T1000 (cell line): ENCODE measurements around the gene LACTBL1.
"Not testable (repeated sequence)": the region's sequence is repeated elsewhere in the genome, so short reads cannot be mapped to it uniquely, and the experiment has no call there.

Experiments used
- DNase-seq: peaks from one replicate; lab custom pipeline; 2025; ENCODE audit warnings: mixed read lengths; lab: John Stamatoyannopoulos, UW

Gene LACTBL1

GRCh38 chr1:22972760-22973159, at the start of gene LACTBL1:
LACTBL1 (minus strand) TSS chr1:22972866; CDS start chr1:22972316, 550 bp downstream.
- no peak for DNase-seq

DNA sequence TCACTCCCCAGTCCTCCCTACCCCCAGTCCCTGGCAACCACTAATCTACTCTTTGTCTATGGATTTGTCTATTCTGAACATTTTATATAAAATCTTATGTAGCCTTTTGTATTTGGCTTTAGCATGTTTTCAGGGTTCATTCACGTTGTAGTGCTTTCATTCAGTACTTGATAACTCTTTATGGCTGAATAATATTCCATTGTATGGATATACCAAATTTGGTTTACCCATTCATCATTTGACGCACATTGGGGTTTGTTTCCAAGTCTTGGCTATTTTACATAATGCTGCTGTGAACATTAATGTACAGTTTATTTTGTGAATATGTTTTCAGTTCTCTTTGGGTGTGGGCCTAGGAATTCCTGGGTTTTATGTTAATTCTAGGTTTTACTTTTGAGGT, 49.2 kb upstream of the LACTBL1 start:
- DNase-seq: no peak

- DNase-seq: no peak
Measured at GRCh38 chr1:23020706-23021405, 48.2 kb upstream of the LACTBL1 start.

DNA sequence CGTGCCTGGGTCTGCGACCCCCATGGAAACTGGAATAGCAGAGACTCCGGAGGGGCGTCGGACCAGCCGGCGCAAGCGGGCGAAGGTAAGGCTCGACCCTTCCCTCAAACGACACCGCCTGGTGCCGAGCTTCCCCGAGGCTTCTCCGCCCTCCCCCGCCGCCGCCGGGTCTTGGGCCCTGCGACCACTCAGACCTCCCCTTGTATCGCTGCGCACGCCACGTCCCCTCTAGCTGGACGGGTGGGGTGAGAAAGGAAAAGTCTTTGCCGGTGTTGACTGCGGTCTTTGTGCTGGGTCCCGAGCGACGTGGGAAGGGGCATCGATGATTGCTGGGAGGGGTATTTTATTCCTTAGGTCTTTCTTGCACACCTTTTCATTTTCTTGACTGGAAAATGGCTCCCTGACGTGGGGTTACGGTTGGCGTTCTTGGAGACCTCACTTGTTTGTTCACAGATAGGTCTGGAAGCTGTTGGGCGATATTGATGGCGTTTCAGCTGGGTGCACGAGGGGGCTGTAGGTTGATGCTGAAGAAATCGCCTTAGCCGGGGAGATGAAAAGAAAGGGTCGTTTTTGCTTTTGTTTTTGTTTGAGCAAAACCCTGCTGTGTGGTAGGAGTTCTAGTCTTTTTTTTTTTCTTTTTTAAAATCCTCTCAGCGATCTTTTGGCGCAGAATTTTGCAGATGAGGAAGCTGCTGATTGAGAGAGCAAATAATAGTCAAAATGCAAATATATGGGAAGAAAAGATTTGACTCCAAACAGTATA, 47.4 kb upstream of the LACTBL1 start:
- DNase-seq: no peak

DNA sequence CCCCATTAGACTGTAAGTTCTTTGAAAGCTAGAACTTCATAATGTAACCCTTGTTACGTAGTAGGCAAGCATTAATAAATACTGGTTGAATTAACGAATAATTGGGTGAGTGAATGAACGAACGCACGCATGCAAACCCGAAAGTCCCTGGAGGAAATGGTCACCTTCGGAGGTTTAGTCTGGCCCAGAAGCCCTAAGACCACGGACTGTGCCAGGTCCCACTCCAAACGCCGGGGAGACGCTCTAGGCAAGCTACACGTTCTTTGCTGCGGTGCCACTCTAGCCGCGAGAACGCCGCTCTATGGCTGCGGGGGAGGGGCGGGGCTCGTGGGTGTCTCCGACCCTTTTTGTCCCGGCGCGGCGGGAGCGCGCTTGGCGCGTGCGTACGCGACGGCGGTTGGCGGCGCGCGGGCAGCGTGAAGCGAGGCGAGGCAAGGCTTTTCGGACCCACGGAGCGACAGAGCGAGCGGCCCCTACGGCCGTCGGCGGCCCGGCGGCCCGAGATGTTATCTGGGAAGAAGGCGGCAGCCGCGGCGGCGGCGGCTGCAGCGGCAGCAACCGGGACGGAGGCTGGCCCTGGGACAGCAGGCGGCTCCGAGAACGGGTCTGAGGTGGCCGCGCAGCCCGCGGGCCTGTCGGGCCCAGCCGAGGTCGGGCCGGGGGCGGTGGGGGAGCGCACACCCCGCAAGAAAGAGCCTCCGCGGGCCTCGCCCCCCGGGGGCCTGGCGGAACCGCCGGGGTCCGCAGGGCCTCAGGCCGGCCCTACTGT, 46.6 kb upstream of the LACTBL1 start, which contains the start of gene KDM1A:
Gene KDM1A, plus strand, starts transcription at position 375 of the 769 bp plus-strand sequence. Its CDS starts 129 bp downstream, at position 504.
- peak; percentile 95 for DNase-seq

DNA sequence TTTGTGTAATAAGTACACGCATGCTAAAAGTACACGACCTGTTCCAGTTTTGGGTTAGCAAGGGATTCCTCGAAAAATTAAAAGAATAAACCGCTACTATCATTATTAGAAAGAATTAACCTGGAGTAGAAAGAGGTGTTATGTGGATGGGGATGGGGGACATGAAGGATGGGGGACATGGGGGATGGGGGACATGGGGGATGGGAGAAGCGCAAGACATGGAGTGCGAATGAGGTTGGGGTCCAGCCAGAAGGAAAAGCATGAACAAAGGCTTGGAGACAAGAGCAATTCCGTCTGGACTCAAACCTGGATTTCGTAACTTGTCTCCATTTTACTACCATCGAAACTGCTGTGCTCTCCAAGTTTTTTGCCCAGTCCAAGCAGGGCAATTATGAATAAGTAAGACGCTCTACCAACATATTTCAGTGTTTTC, 46.0 kb upstream of the LACTBL1 start:
- no peak for DNase-seq

GRCh38 chr1:23013657-23014056, 41.0 kb upstream of the LACTBL1 start:
- DNase-seq: no peak

GRCh38 chr1:23010025-23010424, 37.4 kb upstream of the LACTBL1 start:
- not testable (repeated sequence) for DNase-seq

- DNase-seq: no peak
Measured at GRCh38 chr1:23008901-23009300, 36.2 kb upstream of the LACTBL1 start.

DNA sequence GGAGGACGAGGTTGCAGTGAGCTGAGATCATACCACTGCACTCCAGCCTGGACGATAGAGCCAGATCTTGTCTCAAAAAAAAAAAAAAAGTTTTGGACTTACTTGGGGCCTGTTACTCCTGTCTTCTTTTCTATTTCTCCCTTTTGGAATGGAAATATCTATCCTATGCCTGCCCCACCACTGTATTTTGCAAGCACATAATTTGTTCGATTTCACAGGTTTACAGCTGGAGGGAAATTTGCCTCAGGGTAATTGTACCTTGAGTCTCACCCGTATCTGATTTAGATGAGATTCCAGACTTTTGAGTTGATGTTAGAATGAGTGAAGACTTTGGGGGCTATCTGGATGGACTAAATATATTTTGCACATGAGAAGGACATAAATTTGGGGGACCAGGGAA, 34.4 kb upstream of the LACTBL1 start:
- no peak for DNase-seq

- not testable (repeated sequence) for DNase-seq
Measured at GRCh38 chr1:23004769-23005168, 32.1 kb upstream of the LACTBL1 start.

- no peak for DNase-seq
Measured at GRCh38 chr1:23004112-23004511, 31.4 kb upstream of the LACTBL1 start.

DNA sequence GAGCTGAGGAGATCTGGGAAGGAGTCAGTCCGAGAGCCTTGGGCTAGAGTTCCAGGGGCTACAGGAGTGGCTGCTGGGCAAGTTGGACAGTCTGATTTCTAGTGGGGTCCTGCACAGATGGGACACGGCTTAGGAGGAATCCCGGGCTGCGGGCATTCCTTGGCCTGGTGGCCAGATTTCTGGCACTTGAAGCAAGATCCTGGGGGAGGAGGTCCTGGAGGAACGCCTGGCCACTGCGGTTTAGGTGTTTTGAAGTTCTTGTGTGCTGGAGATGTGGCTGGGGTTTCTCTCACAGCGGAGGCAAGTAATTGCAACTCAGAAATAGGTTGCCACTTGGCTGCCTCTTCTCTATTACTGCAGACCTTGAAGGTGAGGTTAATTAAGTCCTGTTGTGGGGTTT, 29.6 kb upstream of the LACTBL1 start:
- DNase-seq: not testable (repeated sequence)

DNA sequence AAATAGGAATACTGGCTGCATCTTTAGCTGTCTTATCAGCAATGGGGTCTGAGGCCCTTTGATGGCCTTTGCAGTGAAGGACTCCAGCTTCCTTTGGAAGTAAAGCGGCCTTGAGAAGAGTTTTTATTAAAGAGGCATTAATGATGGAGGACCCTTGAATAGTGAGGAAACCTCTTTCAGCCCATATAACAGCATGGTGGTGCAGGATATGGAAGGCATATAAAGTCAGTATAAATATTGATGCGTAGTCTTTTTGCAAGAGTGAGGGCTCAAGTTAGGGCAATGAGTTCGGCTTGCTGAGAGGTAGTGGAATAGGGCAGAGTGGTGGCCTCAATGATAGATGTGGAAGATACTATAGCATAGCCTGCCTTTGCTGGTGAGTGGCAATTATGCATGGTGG, 27.5 kb upstream of the LACTBL1 start:
- DNase-seq: not testable (repeated sequence)

- DNase-seq: not testable (repeated sequence)
Measured at GRCh38 chr1:22997528-22997927, 24.9 kb upstream of the LACTBL1 start.

- no peak for DNase-seq
Measured at GRCh38 chr1:22995774-22996173, 23.1 kb upstream of the LACTBL1 start.

GRCh38 chr1:22993220-22993795, 20.6 kb upstream of the LACTBL1 start:
- not testable (repeated sequence) for DNase-seq

- DNase-seq: not testable (repeated sequence)
Measured at GRCh38 chr1:22992384-22992783, 19.7 kb upstream of the LACTBL1 start.

GRCh38 chr1:22983944-22984343, 11.3 kb upstream of the LACTBL1 start:
- no peak for DNase-seq

GRCh38 chr1:22980471-22980790, 7.8 kb upstream of the LACTBL1 start:
- DNase-seq: not testable (repeated sequence)

DNA sequence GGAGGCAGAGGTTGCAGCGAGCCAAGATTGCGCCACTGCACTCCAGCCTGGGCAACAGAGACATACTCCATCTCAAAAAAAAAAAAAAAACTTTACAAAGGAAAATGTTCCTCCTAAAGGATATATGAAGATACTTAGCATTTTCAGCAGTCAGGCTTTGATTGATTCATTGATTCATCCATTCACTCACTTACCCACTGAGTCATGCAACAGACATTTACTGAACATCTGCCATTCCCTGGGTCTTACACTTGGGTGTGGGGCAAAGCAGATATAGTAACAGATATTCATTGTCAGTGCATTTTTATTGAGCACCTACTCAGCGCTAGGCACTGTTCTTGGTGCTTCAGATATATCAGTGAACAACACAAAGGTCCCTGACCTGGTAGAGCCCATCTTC, 5.6 kb upstream of the LACTBL1 start:
- DNase-seq: no peak
